HG03066 (cell line): ENCODE results near the gene SQOR.

Experiments used
- ATAC-seq: cut with Tn5 transposase; IDR thresholded peaks from one replicate; pipeline ENCODE4 v1.9.1; 2021; ENCODE audit warnings: low read depth; ENCODE audit not compliant: unreplicated experiment

The SQOR gene

DNA sequence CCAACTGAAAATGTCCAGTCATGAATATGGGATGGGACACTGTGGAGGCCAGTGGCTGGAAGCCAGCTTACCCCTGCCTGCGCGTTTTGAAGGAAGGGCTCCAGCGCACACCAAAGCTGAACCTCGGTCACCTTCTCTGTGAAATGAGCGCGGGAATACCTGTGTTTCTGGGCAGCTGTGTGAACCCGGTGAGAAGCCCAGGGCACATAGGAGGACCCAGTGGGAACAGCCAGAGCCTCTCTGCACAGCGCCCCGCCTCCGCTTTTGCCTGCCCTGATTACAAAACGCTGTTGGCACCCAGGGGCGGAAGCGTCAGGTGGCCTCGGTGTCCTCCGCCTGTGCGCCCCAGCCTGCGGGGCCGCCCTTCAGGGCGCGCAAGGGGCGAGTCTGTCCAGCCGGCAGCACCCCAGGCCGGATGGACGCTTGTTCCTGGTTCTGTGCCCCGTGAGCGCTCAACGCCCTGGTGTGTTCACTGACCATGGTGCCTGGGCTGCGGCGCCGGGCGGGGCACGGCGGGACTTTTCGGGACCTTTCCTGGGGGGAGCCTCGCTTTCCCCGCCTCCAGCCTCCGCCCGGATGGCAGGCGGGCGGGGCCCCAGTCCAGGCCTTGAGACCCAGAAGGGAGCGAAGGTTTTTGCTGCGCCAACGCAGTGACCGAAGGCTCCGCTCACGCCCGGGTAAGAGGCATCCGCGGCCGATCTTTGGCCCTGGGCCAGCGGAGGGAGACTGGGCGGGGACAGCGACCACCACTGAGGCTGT is at the start of gene SQOR:
SQOR (plus strand) TSS at position 598 of the 759 bp plus-strand sequence. CDS start 23,895 bp downstream, outside the sequence.
- peak; percentile 69 for ATAC-seq

DNA sequence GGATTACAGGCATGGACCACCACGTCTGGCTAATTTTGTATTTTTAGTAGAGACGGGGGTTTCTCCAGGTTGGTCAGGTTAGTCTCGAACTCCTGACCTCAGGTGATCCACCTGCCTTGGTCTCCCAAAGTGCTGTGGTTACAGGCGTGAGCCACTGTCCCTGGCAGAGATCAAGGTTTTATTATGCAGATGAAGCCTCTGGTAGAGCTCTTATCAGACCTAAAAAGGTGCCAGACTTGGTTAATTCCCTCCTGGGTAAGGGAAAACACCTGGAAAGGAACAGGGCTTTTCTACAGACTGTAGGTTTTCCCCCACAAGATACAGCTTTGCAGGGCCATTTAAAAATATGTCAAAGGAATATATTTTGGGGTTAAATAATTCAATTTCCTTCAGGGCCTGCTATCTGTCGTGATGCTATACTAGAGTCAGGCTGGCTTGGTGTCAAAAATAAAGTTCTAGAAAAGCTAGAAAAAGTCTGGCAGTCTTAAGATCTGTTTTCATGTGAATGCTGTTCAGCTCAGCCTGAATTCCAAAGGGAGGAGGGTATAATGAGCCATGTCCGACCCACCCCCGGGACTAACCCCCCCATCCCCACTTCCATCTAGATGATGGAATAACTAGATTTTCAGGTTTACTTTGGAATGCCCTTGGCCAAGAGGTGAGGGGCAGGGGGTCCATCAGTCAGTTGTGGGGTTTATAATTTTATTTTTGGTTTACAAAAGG is 49.6 kb upstream of the SQOR start:
- ATAC-seq, result no peak

DNA sequence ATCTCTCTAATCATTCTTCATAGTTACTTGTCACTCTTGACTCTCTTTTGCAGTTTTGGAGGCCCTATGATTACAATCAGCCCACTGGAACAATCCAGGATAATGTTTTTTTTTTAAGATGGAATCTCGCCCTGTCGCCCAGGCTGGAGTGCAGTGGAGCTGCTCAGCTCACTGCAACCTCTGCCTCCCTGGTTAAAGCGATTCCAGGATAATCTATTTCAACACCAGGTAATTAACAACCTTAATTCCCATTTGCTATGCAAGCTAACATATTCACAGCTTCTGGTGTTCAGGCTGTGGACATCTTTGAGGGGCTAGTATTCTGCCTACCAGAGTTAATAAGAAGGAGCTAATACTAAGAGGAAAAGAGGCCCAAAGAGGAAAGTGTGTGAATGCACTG is 48.7 kb upstream of the SQOR start:
- no peak for ATAC-seq

DNA sequence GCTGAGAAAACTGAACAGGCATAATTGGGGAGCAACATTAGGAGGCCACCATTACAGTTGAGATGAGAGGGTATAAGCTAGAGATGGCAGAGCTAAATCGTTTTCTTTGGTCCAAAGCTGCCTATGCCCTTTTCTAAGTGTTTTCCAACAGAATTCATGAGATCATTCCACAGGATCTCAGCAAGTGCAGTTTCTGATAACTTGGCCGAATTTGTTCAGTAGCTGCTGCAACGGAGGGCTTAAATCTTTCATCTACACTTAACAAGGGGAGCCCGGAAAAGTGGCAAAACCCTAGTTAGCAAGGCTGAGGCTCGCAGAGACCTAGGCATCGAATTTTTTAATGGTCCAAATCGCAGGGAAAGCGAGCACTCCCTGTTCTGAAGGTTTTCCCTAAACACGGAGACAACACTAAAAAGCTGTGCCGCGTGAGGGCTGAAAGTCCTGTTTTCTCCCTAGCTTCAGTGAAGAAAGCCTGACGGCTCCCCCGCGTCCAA is 48.2 kb upstream of the SQOR start:
- ATAC-seq, result no peak

DNA sequence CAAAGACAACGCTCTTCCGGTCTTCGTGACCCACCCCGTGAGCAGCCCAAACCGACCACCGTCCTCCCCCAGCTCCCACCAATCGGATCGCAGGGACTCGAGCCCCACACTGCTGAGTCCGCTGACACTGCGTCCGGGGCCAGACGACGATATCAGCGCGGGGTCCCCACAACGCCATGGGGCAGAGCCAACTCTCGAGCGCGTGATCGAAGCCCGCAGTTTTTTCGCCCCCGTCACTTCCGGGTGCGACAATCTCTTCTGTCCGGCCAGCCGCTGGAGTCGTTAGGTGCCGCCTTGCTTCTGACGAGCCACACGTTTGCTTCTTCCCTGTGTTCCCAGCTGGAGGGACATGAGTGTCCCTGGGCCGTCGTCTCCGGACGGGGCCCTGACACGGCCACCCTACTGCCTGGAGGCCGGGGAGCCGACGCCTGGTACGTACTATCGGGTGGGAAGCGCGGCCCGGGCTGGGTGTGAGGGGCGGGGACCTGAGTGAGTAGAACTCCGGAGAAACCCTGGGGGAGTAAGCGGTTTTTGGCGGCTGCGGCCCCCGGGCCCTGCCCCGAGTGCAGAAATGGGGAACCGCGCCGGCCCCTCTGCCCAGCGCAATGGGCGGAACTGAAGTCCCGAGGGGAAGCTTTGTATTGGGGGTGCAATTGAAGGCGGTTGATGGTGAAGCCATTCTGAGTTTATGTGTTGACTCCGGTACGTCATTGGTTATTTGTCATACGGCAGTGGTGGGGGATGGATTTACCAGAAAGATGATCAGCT is 47.5 kb upstream of the SQOR start, which contains the start of gene BLOC1S6:
BLOC1S6 (plus strand) TSS at position 285 of the 768 bp plus-strand sequence; CDS start at position 350, 65 bp downstream.
- peak; percentile 75 for ATAC-seq

DNA sequence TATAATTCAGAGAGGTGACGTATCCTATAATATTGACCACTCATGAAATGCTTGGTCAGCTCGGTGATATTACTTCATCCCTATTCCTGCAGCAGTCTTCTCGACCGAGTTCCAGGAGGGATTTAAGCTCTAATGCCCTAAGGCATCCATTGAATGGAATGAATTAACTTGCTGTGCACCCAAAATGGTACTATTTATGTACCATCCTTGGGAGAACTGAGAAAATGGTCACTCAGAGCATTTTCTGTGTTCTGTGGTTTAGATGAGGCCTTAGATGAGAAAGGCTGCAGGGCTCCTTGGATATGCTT is 47.0 kb upstream of the SQOR start:
- no peak for ATAC-seq

DNA sequence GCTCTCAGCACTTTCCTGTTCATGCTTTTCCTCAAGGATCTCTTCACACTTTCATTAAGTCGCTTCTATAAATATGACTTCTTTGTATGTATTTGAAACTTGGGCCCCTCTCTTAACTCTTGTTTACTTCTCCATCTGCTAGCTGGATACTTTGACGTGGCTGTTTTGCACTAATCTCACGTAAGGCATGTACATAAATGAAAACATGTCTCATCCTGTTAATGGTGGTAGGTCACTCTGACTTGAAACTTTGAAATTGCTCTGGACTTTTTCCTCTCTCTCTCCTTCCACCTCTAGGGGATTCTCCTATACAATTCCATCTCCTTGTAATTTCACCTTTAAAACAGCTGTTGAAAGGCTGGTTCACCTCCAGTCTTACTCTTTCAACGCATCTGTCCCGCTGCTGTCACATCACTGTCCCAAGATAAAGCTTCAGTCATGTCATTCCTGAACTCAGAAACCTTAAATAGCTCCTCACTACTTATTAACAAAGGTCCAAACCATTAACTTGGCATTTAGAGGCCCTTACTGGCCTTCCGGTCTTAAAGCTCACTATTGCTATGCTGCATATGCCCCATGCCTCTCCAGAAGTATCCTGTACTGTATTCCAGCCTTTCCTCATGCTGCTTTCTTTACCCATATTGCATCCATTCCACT is 46.5 kb upstream of the SQOR start:
- ATAC-seq, result no peak

DNA sequence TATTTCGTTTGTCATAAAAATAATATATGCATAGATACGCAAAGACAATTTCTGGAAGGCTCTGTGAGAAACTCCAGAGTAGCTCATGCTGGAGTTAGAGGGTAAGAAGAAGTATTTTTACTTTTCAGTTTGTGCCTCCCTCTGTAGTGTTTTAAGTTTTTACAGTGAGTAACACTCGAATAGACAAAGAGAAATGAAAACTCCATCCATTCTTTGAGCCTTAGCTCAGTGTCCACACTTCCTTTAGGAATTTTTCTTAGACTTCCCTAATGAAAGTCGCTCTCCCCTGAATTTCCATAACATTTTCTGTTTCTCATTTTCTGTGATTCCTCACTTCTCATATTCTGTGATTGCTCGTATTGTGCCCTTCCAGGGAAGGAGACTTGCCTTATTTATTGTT is 45.6 kb upstream of the SQOR start:
- ATAC-seq, result no peak

DNA sequence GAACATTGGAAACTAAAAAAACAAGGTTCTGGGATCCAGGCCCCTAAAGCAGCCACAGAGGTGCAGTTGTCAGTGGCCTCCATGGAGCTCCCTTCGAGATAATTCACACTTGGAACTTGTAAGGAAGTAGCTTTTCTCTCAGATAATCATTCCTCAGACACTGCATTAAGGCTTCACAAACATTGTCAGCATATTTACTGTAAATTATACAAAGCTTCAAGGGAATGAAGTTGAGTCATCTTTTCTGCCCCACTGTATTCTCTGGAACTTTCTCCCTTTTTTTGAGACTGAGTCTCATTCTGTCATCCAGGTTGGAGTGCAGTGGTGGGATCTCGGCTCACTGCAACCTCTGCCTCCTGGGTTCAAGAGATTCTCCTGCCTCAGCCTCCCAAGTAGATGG is 40.5 kb upstream of the SQOR start:
- no peak for ATAC-seq

DNA sequence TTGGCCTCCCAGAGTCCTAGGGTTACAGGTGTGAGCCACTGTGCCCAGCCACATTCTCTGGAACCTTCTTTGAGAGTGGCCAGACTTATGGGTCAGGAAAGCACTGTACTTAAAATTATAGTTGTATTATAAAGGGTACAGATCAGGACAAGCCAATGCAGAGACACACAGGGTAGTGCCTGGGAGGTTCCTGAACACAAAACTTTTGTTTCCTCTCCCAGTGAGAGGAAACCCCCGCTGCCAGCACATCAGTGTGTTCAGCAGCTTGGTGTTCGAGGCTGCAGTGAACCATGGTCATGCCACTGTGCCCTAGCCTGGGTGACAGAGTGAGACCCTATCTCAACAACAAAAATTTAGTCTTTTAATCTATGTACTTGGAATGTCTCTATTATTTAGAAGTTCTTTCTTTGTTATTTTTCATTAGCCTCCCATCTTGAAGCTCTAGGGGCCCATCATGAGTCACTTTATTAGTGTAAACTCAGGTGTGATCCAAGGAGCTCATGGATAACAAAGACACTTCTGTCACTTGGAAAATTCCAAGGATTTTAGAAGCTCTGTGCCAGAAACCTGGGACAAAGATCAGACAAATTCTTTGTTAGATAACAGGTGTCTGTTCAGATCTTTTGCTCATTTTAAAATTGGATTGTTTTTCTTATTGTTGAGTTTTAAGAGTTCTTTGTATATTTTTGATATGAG is 39.8 kb upstream of the SQOR start:
- ATAC-seq, result no peak

DNA sequence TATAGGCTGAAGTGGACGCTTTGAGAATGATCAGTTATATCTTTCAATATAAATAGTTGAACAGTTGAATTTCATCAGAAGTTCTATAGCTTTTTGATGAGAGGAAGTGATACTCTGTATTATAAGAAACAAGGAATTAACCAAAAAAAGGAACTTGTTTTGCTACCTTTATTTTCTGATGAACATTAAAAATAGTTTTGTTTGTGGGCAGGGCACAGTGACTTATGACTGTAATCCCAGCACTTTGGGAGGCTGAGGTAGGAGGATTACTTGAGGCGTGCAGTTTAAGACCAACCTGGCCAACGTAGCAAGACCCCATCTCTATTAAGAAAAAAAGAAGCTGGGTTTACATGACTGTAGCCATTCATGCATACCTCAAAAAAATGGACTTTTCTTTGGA is 30.9 kb upstream of the SQOR start:
- ATAC-seq, result no peak

DNA sequence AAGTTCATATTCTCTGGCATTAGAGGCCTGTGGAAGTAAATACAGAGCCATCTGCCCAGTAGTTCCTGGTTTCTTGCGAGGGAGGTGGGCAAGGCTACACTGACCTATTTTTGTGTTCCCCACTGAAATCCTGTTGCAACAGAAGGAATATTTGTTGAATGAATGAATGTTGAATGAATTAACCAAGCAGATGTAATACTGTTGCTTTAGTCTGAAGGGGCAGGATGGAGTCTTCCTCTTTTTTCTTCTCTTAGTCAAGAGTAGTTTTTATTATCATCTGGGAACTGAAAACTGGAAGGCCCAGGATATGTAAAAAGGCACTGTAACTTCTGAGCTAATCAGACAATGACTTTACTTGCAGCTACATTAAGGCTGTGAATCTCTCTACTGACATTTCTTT is 30.5 kb upstream of the SQOR start:
- no peak for ATAC-seq

DNA sequence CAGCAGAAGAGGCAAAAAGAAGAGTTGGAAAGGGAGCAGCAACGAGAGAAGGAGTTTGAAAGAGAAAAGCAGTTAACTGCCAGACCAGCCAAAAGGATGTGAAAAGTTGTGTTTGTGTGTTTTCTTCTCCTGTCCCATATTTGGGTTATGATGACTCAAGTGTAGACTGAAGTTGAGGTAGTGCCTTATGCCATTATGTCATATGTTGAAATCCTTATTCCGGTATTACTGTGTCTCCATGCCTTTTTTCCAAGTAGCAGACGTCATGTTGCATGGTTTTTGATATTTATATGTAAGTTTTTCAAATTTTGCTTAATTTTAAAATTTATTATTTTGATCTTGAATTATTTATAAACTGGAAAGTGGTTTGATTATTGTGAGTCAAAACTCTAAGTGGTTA is 28.4 kb upstream of the SQOR start:
- no peak for ATAC-seq

DNA sequence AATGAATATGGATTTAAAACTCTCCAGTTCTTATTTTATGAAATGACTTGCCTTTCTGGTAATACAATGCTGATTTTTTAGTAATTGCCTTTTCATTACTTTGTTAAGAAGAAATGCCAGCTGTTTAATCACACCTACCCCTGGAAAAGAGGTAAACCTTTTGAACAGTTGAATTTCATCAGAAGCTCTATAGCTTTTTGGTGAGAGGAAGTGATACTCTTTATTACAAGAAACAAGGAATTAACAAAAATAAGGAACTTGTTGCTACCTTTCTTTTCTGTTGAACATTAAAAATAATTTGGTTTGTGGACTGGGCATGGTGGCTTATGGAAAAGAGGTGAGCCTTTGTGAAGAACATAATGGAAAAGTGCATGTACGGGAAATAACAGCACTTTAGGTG is 28.0 kb upstream of the SQOR start:
- no peak for ATAC-seq

DNA sequence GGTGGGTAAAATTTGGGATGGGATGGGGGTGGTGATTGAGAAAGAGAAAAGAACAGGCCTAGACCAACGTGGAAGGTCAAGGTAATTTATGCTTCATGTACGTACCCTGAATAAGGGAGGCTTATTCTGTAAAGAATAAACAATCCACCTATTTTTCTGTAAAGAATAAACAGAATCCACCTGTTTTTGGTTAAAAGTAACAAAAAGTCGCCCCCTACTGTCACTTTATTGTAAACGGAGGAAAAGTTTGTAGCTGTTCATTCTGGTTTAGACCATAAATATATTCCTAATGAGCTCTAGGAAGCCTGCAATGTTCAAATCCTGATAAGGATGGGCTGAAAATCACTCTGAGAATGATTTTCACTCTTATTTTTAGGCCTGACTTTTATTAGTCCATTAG is 23.5 kb upstream of the SQOR start:
- ATAC-seq, result no peak

DNA sequence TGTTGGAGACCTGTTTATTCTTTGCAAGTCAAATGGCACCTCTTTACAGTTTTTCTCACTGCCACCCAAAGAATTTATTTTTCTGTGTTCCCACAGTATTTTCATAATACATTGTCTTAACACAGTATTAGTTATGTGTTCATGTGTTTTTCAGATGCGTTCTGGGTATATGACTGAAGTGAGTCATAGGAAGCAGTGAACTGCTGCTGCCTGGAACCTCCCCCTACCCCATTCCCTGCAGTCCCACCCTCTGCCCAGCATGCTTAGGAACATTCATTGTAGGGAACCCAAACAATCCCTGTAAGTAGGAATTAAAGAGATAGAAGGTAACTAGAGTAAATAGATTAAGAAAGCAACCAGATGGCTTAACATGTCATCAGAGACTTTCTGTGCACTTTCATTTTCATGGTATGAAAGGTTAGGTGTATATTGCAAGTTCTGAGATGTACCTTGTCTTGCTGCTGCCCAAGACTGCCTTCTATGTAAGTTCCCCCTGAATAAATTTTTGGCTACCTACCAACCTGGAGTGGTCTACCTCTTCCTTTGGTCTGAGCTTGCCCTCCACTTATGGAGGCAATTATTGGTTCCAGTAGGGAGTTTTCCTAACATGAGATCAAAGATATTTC is 21.9 kb upstream of the SQOR start:
- no peak for ATAC-seq

DNA sequence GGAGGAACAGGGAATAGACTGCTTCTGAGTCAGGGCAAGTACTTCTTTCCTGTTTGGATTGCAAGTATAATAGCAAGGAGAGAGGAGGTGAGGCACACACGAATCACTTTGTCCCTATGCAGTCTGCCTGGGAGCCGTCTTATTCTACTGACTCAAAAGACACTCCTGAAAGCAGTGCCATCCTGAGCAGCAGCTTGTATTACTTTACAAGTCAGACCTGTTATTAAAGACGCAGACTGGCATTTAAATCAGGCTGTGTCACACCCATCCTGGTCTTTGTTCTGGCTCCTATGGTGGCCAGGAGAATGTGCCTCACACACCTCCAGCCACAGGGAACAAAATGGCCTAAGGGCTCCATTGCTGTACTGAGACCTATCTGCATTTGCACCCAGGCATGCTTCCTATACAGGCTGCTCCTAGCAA is 17.9 kb upstream of the SQOR start:
- no peak for ATAC-seq

DNA sequence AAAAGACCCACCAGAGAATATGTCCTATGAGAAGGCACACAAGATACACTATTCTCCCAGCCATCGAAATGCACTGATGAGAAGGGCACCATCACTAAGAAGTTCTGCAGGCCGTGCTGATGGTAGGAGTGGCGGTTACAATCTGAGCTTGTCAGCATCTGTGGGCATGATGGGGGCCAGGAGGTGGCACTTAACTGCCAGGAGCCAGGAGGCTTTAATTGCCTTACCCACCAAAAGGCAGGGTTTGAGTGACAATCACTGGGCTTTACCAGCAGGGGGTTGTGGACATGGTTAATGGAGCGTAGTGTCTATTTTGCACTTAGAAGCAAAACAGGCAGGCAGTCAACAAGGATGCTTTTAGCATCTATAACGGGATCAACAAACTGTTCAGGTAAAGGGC is 16.0 kb upstream of the SQOR start:
- ATAC-seq, result no peak

DNA sequence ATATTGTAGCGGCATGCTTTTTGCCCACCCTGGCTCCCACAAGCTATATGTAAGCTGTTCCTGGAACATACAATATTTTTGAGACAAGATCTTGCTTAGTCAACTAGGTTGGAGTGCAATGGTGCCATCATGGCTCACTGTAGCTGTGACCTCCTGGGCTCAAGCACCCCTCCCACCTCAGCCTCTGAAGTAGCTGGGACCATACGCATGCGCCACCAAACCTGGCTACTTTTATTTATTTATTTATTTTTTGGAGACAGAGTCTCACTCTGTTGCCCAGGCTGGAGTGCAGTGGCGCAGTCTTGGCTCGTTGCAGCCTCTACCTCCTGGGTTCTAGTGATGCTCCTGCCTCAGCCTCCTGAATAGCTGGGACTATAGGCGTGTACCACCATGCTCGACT is 6.7 kb upstream of the SQOR start:
- ATAC-seq, result no peak
